Embryonic facial prominence (tissue), 1 donor: ENCODE results near the gene RPS6KA2.
"Not testable (repeated sequence)": the region's sequence is repeated elsewhere in the genome, so short reads cannot be mapped to it uniquely, and the experiment has no call there.

Experiments used
- DNase-seq: peaks from one replicate; pipeline ENCODE4 v3.0.0-alpha.2; 2016; ENCODE audit errors: extremely low spot score

Gene RPS6KA2

DNA sequence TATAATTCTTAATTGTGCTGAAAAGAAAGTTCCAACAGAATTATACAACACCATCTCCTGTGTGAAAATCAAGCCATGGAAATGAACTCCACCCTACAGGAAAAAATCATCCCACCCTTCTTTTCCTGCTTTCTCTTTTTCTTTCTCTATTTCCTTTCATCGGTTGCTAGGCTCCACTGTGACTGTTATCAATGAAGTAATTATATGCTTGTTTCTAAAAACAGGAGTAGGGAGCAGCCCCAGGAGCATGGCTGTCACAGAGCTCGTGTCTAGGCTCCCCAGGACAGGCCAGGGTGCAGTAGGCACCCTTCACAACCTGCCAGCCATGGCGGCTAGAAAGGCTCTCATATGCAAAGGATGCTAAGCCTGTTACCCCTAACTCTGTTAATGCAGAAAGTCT, 257.3 kb downstream of the RPS6KA2 start:
- no peak for DNase-seq

DNA sequence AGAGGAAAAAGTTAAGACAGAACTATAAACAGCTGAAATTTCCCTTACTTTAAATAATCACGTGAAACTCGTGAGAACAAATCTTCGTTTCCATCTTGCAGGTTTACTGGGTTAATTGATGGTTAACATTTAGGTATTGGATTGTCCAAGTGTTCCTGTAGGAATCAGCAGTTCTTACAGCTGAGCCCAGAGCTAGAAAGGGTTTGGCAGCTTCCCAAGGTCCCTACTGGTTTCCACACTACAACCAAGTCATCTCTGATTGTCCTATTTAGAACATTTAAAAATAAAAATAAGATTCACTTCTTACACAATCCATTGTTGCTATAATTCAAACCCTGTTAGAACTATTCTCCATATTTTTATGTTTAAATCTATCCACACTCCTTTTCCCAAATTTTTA, 260.1 kb downstream of the RPS6KA2 start:
- no peak for DNase-seq

DNA sequence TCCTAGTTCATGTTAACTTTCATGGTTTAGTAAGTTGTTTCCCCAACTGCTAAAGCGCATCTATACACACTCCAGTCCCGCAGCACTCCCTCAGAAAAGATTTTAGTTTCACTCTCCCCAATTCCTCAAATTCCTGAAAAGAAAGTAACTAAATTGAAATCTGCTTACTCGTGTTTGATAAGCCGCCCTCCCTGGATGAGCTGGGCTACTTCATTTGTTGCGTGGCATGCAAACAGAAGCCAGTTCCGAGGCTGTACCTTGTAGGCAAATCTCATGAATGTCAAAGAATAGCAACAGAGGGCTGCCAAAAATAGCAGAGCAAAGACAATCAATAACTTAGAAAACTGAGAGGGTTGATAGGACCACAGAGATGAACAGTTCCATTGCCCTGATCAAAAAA, 261.2 kb downstream of the RPS6KA2 start:
- DNase-seq: no peak

DNA sequence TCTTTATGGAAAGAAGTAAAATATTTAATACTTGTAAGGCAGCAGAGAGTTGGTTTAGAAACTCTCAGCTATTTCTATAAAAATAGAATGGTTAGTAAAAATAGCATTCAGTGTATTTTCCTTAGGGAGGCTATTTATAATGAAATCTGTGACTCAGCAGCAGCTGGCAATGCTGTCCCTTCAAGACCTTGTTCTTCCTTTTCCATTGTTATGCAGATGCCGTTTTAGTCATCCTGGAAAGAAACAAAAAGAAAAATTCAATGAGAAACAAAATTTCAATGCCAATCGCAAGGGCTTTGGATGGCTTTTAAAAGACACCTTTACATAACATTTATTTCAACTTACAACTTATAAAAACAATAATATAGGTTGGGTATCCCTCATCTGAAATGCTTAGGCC, 261.8 kb downstream of the RPS6KA2 start:
- no peak for DNase-seq

DNA sequence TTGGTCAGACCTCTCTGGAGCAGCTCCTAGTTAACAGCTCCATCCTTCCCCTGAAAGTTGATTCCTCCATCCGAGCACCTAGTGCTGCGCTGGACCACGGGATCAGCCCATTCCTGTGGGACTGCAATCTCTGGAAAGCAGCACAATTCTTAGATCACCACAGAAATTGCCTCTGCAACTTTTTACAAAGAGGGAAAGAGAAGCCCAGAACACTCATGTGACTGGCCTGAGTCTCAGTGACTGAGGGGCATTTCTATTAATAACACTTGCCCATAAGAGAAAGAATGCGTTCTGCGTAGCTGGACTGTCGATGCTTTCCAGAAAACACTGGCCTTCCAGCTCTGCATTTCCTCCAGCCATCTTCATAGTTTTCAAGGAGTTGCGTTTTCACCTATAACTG, 262.6 kb downstream of the RPS6KA2 start:
- no peak for DNase-seq

DNA sequence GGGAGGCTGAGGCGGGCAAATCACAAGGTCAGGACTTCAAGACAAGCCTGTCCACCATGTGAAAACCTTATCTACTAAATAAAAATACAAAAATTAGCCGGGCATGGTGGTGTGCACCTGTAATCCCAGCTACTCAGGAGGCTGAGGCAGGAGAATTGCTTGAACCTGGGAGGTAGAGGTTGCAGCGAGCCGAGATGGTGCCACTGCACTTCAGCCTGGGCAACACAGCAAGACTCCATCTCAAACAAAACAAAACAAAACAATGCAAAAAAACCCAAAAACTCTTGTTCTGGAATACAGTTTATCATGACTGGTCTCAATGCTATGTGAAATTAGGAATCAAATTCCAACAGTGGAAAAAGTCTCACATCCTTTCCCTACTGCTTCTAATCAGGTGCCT, 264.6 kb downstream of the RPS6KA2 start:
- not testable (repeated sequence) for DNase-seq

DNA sequence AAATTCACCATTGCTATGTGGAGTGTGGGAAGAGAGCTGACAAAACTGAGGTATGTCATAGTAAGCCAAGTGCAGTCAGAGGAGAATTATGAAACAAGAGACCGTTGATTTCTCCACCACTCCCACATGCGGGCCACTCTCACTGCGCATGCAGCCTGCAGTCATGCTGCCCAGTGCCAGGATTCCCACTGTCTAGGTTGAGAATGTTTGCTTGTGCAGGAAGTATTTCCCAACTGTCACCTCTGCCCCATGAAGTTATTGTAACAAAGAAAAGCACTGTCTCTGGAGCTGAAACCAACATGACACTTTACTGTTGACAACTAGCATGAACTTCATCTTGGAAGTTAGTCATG, 266.0 kb downstream of the RPS6KA2 start:
- DNase-seq: no peak

DNA sequence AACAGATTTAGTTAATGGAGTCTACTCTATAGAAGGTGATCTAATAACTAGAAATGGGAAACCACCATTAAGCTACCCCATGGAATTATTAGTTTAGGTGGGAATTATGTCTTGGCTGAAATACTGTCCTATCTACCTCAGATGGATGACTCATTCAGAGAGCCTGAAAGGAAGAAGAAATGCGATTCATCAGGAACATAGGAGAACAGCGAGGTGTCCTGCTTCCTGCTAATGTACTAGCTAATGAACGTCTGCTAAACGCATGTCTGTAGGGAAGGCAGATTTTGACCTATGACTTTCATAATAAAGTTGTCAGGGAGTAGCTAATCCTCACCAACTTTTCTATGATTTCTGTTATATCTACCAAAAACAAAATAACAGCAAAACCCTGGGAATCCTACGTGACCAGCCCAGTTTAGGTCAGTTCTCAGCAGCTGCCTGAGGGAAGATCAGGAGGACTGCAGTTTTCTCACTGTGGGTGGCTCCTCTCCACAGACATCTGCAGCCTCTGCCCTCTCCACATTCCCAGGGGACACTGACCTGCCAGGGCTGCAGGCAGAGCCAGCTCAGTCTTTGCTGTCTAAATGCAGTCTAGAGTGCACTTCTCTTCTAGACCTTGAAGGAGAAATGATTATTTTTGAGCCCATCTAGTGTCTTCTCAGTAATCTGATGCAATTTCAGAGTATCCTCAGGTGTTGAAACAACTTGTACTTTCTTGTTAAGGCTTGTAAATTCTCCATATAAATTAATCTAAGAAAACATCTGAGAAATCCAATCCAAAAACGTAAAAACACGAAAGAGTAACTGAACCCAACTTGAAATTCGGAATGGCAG, 266.6 kb downstream of the RPS6KA2 start:
- DNase-seq: no peak
